CD4-positive, alpha-beta T cell (primary cell): ENCODE results near the gene NXN. TPM values are rescaled to one million over a fixed set of nuclear protein-coding genes. Genes with fewer than 3 reads are reported as not detected.

Experiments used
- ATAC-seq: fragments of 200-7000 bp; cut with Tn5 transposase; one replicate; pipeline ENCODE4 v1.10.0; 2022; ENCODE audit warnings: mild to moderate bottlenecking; ENCODE audit not compliant: poor library complexity
- CTCF ChIA-PET: fragments of 350-600 bp; sonication (Branson Sonifier 250); formaldehyde crosslinking; loops from one replicate; lab custom pipeline; 2021; ENCODE audit warnings: antibody characterized with exemption, inconsistent platforms; lab: Charles Lee
- POLR2A ChIA-PET: fragments of 350-600 bp; sonication (Branson Sonifier 250); formaldehyde crosslinking; loops from one replicate; lab custom pipeline; 2021; ENCODE audit warnings: antibody characterized with exemption, inconsistent platforms; lab: Charles Lee
- DNase-seq, 14 experiments: peaks; one replicate each; pipeline ENCODE4 v3.0.0-alpha.2; 2013 to 2020; ENCODE audit warnings: mixed read lengths in 2 of 14
- H3K27ac ChIP-seq, 2 donors: one replicate each; pipeline versions ENCODE4 v1.5.1 to v1.7.0; 2013; ENCODE audit warnings: low read length in 2 of 2, low read depth in 1 of 2, mild to moderate bottlenecking in 1 of 2
- H3K27me3 ChIP-seq, 2 experiments: 1 replicate in 1 of 2; 2 replicates in 1 of 2; pipeline versions ENCODE4 v1.6.1 to v1.7.0; 2013; ENCODE audit warnings: low read length in 2 of 2, control low read depth in 1 of 2, mild to moderate bottlenecking in 1 of 2, moderate library complexity in 1 of 2; ENCODE audit not compliant: insufficient read depth in 2 of 2, control insufficient read depth in 1 of 2
- H3K36me3 ChIP-seq: one replicate; pipeline ENCODE4 v1.6.1; 2013; ENCODE audit warnings: low read length, control low read depth; ENCODE audit not compliant: insufficient read depth
- H3K4me1 ChIP-seq: one replicate; pipeline ENCODE4 v1.6.1; 2013; ENCODE audit warnings: low read length, control low read depth; ENCODE audit not compliant: insufficient read depth
- H3K4me3 ChIP-seq: one replicate; pipeline ENCODE4 v1.5.1; 2013; ENCODE audit warnings: mild to moderate bottlenecking, low read length, moderate library complexity
- H3K9me3 ChIP-seq, 2 experiments: 1 replicate in 1 of 2; 2 replicates in 1 of 2; pipeline versions ENCODE4 v1.6.1 to v1.7.0; 2013; ENCODE audit warnings: low read length in 2 of 2, mild to moderate bottlenecking in 2 of 2, control low read depth in 1 of 2, moderate library complexity in 1 of 2; ENCODE audit not compliant: control insufficient read depth in 1 of 2, insufficient read depth in 1 of 2
- H3K27ac Mint-ChIP-seq: one replicate; pipeline ENCODE4 v1.8.0; 2020; ENCODE audit warnings: mixed read lengths
- H3K27me3 Mint-ChIP-seq: one replicate; pipeline ENCODE4 v1.8.0; 2021; ENCODE audit warnings: mixed read lengths
- H3K36me3 Mint-ChIP-seq: one replicate; pipeline ENCODE4 v1.8.0; 2021; ENCODE audit warnings: low read depth, mixed read lengths
- H3K4me1 Mint-ChIP-seq: one replicate; pipeline ENCODE4 v1.8.0; 2021; ENCODE audit warnings: low read depth, mixed read lengths
- H3K4me3 Mint-ChIP-seq: one replicate; pipeline ENCODE4 v1.8.0; 2020; ENCODE audit warnings: mild to moderate bottlenecking, mixed read lengths
- H3K9me3 Mint-ChIP-seq: one replicate; pipeline ENCODE4 v1.8.0; 2020; ENCODE audit warnings: mixed read lengths
- intact Hi-C, 2 experiments: fragments of 100-400 bp; cut with DNase I in 1 of 2; cut with micrococcal nuclease in 1 of 2; formaldehyde crosslinking; loops; one replicate each; pipeline versions ENCODE4 v1.15.1 to v1.9.0; 2023 to 2025; cut with DNase I, micrococcal nuclease
- total RNA-seq, 174 experiments: library from RNA in 2 of 174; stranded (reverse) in 2 of 174; gene quantifications; one replicate each; pipeline ENCODE4 v1.2.3 and lab custom pipeline; 2021 to 2026
- TF ChIP-seq, protein P1 (sequence below): fragments of 200-600 bp; IDR thresholded peaks from one replicate; pipeline ENCODE4 v1.8.0; 2022; ENCODE audit warnings: antibody characterized with exemption, mild to moderate bottlenecking

The NXN gene
- total RNA-seq, 2 experiments from 2014 or later, result 0.80 to 0.98 TPM

DNA sequence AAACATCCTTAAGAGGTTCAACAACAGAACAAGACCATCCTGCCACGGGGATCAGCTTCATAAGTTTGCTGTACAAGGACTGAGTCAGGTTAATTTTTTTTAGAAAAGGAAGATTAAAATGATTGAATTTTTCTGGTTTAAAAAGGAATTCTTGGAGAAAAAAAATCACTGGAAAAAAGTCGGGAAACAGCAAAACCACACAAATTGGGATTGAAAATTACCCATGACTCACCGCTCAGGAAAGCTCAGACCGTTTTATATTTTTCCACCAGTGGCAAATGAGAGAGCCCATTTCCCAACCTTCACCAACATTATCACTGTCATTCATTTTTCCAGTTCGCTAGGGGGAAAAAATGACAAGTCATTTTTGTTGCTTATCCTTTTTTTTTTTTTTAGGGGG is 150.8 kb downstream of the NXN start:
- Histone ChIP-seq H3K4me1 (no peaks in the 10 kb centered on the region), H3K36me3 (no peaks in the 10 kb centered on the region), H3K9me3 (peaks cover 0 to 11% of the 10 kb centered on the region in 2 experiments), H3K27ac (no peak overlapping the region), H3K27me3 (no peaks in the 10 kb centered on the region), H3K4me3 (no peak overlapping the region)
- CTCF ChIA-PET, result no interaction called here
- H3K4me1 Mint-ChIP-seq, result no peaks in the 10 kb centered on the region
- TF ChIP-seq, protein P1, sequence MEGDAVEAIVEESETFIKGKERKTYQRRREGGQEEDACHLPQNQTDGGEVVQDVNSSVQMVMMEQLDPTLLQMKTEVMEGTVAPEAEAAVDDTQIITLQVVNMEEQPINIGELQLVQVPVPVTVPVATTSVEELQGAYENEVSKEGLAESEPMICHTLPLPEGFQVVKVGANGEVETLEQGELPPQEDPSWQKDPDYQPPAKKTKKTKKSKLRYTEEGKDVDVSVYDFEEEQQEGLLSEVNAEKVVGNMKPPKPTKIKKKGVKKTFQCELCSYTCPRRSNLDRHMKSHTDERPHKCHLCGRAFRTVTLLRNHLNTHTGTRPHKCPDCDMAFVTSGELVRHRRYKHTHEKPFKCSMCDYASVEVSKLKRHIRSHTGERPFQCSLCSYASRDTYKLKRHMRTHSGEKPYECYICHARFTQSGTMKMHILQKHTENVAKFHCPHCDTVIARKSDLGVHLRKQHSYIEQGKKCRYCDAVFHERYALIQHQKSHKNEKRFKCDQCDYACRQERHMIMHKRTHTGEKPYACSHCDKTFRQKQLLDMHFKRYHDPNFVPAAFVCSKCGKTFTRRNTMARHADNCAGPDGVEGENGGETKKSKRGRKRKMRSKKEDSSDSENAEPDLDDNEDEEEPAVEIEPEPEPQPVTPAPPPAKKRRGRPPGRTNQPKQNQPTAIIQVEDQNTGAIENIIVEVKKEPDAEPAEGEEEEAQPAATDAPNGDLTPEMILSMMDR, result no peak
- H3K27me3 Mint-ChIP-seq, result peaks cover 3% of the 10 kb centered on the region
- ATAC-seq (no peak), DNase-seq (no peak)
- H3K4me3 Mint-ChIP-seq, result no peak overlapping the region
- H3K9me3 Mint-ChIP-seq, result no peaks in the 10 kb centered on the region
- no peaks in the 10 kb centered on the region for H3K36me3 Mint-ChIP-seq
- H3K27ac Mint-ChIP-seq, result no peak overlapping the region
- POLR2A ChIA-PET, result no interaction called here
- intact Hi-C loops, result no loop called here

DNA sequence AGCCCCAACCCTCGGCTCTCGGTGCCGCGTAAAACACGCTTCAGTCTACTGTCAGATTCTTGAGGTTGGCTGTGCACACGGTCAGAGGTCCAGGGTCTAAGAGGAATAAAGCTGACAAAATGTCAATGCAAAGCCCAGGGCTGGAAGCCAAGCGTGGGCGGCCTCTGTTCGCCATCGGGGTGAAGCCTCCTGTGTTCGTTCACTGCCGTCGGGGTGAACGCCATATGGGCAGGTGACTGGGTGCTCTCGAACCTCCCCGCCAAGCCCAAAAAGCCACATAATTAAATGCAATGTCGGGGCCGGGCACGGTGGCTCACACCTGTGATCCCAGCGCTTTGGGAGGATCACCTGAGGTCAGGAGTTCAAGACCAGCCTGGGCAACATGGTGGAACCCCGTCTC is 152.8 kb downstream of the NXN start:
- Mint-ChIP-seq H3K27ac (no peak overlapping the region), H3K36me3 (no peaks in the 10 kb centered on the region), H3K9me3 (no peaks in the 10 kb centered on the region), H3K4me3 (no peak overlapping the region), H3K4me1 (no peaks in the 10 kb centered on the region), H3K27me3 (peaks cover 3% of the 10 kb centered on the region)
- no peaks in the 10 kb centered on the region for H3K4me1 ChIP-seq
- TF ChIP-seq, protein P1, result no peak
- ATAC-seq (no peak), DNase-seq (no peak)
- CTCF ChIA-PET, result no interaction called here
- H3K27me3 ChIP-seq, result no peaks in the 10 kb centered on the region
- no peaks in the 10 kb centered on the region for H3K36me3 ChIP-seq
- H3K4me3 ChIP-seq, result no peak overlapping the region
- intact Hi-C loops, result no loop called here
- POLR2A ChIA-PET, result no interaction called here
- H3K9me3 ChIP-seq, result peaks cover 0 to 5% of the 10 kb centered on the region in 2 experiments
- H3K27ac ChIP-seq, result no peak overlapping the region

GRCh38 chr17:825216-825615 is 154.4 kb downstream of the NXN start:
- no peak overlapping the region for H3K4me3 Mint-ChIP-seq
- no peaks in the 10 kb centered on the region for H3K9me3 ChIP-seq
- intact Hi-C loops, result no loop called here
- H3K27ac Mint-ChIP-seq, result no peak overlapping the region
- H3K9me3 Mint-ChIP-seq, result no peaks in the 10 kb centered on the region
- no peak overlapping the region for H3K27ac ChIP-seq
- CTCF ChIA-PET, result no interaction called here
- no peak overlapping the region for H3K4me3 ChIP-seq
- H3K27me3 Mint-ChIP-seq, result no peaks in the 10 kb centered on the region
- ATAC-seq (no peak), DNase-seq (no peak)
- H3K36me3 Mint-ChIP-seq, result no peaks in the 10 kb centered on the region
- no peaks in the 10 kb centered on the region for H3K4me1 Mint-ChIP-seq
- H3K4me1 ChIP-seq, result no peaks in the 10 kb centered on the region
- no peaks in the 10 kb centered on the region for H3K36me3 ChIP-seq
- POLR2A ChIA-PET, result no interaction called here
- TF ChIP-seq, protein P1, result no peak
- no peaks in the 10 kb centered on the region for H3K27me3 ChIP-seq
